HEK293 (cell line): ENCODE measurements around the gene PCBD1.

Source experiments
- CTCF ChIA-PET: fragments of 350-600 bp; formaldehyde crosslinking; extraction: SDS; loops from one replicate; lab custom pipeline; 2021; ENCODE audit warnings: antibody characterized with exemption; lab: Yijun Ruan, JAX
- POLR2A ChIA-PET: fragments of 300-600 bp; formaldehyde crosslinking; extraction: SDS; loops from one replicate; lab custom pipeline; 2020; ENCODE audit warnings: antibody characterized with exemption, inconsistent platforms; lab: Yijun Ruan, JAX
- H3K27ac ChIP-seq: fragments of 200-500 bp; sonication (Bioruptor generic); 2 replicates; pipeline ENCODE4 v1.5.1; 2014; ENCODE audit warnings: low read depth, low read length, control low read depth, inconsistent platforms; ENCODE audit errors: extremely low read depth
- H3K36me3 ChIP-seq, 2 experiments: fragments of 200-500 bp in 1 of 2; sonication (Bioruptor generic) in 1 of 2; 1 replicate in 1 of 2; 2 replicates in 1 of 2; pipeline ENCODE4 v1.5.1; 2014 to 2017; ENCODE audit warnings: inconsistent platforms in 2 of 2, low read length in 2 of 2; ENCODE audit not compliant: control insufficient read depth in 2 of 2, insufficient read depth in 1 of 2
- H3K4me1 ChIP-seq: fragments of 200-500 bp; sonication (Bioruptor generic); 2 replicates; pipeline ENCODE4 v1.5.1; 2014; ENCODE audit warnings: mild to moderate bottlenecking, low read length, inconsistent platforms; ENCODE audit not compliant: control insufficient read depth, insufficient read depth
- H3K4me3 ChIP-seq: 2 replicates; pipeline ENCODE4 v1.5.1; 2011; ENCODE audit warnings: low read depth, mild to moderate bottlenecking, control low read depth, low read length, moderate library complexity
- H3K9me3 ChIP-seq: fragments of 200-500 bp; sonication (Bioruptor generic); 2 replicates; pipeline ENCODE4 v1.5.1; 2014; ENCODE audit warnings: low read depth, low read length, inconsistent platforms; ENCODE audit not compliant: control insufficient read depth, insufficient read depth
- BCL11A ChIP-seq: fragments of 450-650 bp; formaldehyde crosslinking; IDR thresholded peaks from 2 replicates; pipeline ENCODE4 v1.5.1; 2016; ENCODE audit warnings: low read depth, missing biosample characterization, missing genetic modification characterization
- EGR2 ChIP-seq: fragments of 450-650 bp; formaldehyde crosslinking; IDR thresholded peaks from 2 replicates; pipeline ENCODE4 v1.5.1; 2016; ENCODE audit warnings: low read depth, missing biosample characterization, missing genetic modification characterization
- GLIS1 ChIP-seq: fragments of 450-650 bp; formaldehyde crosslinking; IDR thresholded peaks from 2 replicates; pipeline ENCODE4 v1.5.1; 2016; ENCODE audit warnings: missing biosample characterization, missing genetic modification characterization
- IKZF3 ChIP-seq: fragments of 450-650 bp; IDR thresholded peaks from 2 replicates; pipeline ENCODE4 v1.5.0; 2018; ENCODE audit warnings: missing biosample characterization, mild to moderate bottlenecking, missing genetic modification characterization, moderate library complexity
- PRDM10 ChIP-seq: fragments of 450-650 bp; formaldehyde crosslinking; IDR thresholded peaks from 2 replicates; pipeline ENCODE4 v1.5.1; 2016; ENCODE audit warnings: missing biosample characterization, missing genetic modification characterization
- ZBTB20 ChIP-seq: fragments of 450-650 bp; formaldehyde crosslinking; IDR thresholded peaks from 2 replicates; pipeline ENCODE4 v1.5.1; 2016; ENCODE audit warnings: missing biosample characterization, missing genetic modification characterization
- ZBTB48 ChIP-seq: fragments of 450-650 bp; formaldehyde crosslinking; IDR thresholded peaks from 2 replicates; pipeline ENCODE4 v1.5.1; 2016; ENCODE audit warnings: missing biosample characterization, missing genetic modification characterization
- ZFP69B ChIP-seq: fragments of 450-650 bp; formaldehyde crosslinking; IDR thresholded peaks from 2 replicates; pipeline ENCODE4 v1.5.1; 2016; ENCODE audit warnings: missing biosample characterization, missing genetic modification characterization
- ZIC2 ChIP-seq: fragments of 450-650 bp; formaldehyde crosslinking; IDR thresholded peaks from 2 replicates; pipeline ENCODE4 v1.5.1; 2016; ENCODE audit warnings: missing biosample characterization, missing genetic modification characterization
- ZNF341 ChIP-seq: fragments of 450-650 bp; formaldehyde crosslinking; IDR thresholded peaks from 2 replicates; pipeline ENCODE4; 2016; ENCODE audit warnings: low read depth, missing biosample characterization, missing genetic modification characterization
- ZNF354C ChIP-seq: fragments of 450-650 bp; formaldehyde crosslinking; IDR thresholded peaks from 2 replicates; pipeline ENCODE4 v1.5.1; 2016; ENCODE audit warnings: missing biosample characterization, missing genetic modification characterization, low read depth, borderline replicate concordance
- ZNF404 ChIP-seq: fragments of 450-650 bp; formaldehyde crosslinking; IDR thresholded peaks from 2 replicates; pipeline ENCODE4 v1.5.1; 2017; ENCODE audit warnings: missing biosample characterization, missing genetic modification characterization
- ZNF510 ChIP-seq: fragments of 450-650 bp; formaldehyde crosslinking; IDR thresholded peaks from 2 replicates; pipeline ENCODE4 v1.5.1; 2018; ENCODE audit warnings: mild to moderate bottlenecking, missing genetic modification characterization, missing biosample characterization; ENCODE audit not compliant: insufficient replicate concordance
- ZNF561 ChIP-seq: fragments of 450-650 bp; IDR thresholded peaks from 2 replicates; pipeline ENCODE4 v1.5.1; 2018; ENCODE audit warnings: missing biosample characterization, missing genetic modification characterization, borderline replicate concordance
- ZSCAN16 ChIP-seq: fragments of 450-650 bp; formaldehyde crosslinking; IDR thresholded peaks from 2 replicates; pipeline ENCODE4 v1.5.1; 2016; ENCODE audit warnings: missing biosample characterization, missing genetic modification characterization
- TF ChIP-seq, protein P1 (sequence below): fragments of 450-650 bp; formaldehyde crosslinking; IDR thresholded peaks from 2 replicates; pipeline ENCODE4 v1.5.1; 2017; ENCODE audit warnings: missing biosample characterization, missing genetic modification characterization
- TF ChIP-seq, protein P2 (sequence below): fragments of 450-650 bp; formaldehyde crosslinking; IDR thresholded peaks from 2 replicates; pipeline ENCODE4 v1.5.1; 2016; ENCODE audit warnings: missing biosample characterization, missing genetic modification characterization
- TF ChIP-seq, protein P3 (sequence below): fragments of 450-650 bp; formaldehyde crosslinking; IDR thresholded peaks from 2 replicates; pipeline ENCODE4 v1.5.1; 2016; ENCODE audit warnings: missing biosample characterization, missing genetic modification characterization
- TF ChIP-seq, protein P4 (sequence below): fragments of 450-650 bp; formaldehyde crosslinking; IDR thresholded peaks from 2 replicates; pipeline ENCODE4 v1.5.1; 2016; ENCODE audit warnings: missing biosample characterization, missing genetic modification characterization

Gene PCBD1

GRCh38 chr10:70891627-70892026 is 3.3 kb upstream of the PCBD1 start (continued):
- TF ChIP-seq, protein P1, sequence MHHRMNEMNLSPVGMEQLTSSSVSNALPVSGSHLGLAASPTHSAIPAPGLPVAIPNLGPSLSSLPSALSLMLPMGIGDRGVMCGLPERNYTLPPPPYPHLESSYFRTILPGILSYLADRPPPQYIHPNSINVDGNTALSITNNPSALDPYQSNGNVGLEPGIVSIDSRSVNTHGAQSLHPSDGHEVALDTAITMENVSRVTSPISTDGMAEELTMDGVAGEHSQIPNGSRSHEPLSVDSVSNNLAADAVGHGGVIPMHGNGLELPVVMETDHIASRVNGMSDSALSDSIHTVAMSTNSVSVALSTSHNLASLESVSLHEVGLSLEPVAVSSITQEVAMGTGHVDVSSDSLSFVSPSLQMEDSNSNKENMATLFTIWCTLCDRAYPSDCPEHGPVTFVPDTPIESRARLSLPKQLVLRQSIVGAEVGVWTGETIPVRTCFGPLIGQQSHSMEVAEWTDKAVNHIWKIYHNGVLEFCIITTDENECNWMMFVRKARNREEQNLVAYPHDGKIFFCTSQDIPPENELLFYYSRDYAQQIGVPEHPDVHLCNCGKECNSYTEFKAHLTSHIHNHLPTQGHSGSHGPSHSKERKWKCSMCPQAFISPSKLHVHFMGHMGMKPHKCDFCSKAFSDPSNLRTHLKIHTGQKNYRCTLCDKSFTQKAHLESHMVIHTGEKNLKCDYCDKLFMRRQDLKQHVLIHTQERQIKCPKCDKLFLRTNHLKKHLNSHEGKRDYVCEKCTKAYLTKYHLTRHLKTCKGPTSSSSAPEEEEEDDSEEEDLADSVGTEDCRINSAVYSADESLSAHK (tag by site-specific recombination): no peak
- TF ChIP-seq ZNF341 (tag by site-specific recombination): no peak
- TF ChIP-seq, protein P2, sequence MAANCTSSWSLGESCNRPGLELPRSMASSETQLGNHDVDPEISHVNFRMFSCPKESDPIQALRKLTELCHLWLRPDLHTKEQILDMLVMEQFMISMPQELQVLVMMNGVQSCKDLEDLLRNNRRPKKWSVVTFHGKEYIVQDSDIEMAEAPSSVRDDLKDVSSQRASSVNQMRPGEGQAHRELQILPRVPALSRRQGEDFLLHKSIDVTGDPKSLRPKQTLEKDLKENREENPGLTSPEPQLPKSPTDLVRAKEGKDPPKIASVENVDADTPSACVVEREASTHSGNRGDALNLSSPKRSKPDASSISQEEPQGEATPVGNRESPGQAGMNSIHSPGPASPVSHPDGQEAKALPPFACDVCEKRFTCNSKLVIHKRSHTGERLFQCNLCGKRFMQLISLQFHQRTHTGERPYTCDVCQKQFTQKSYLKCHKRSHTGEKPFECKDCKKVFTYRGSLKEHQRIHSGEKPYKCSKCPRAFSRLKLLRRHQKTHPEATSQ: no peak
- no peak for TF ChIP-seq ZNF354C (tag by site-specific recombination)
- TF ChIP-seq ZSCAN16 (tag by site-specific recombination): no peak
- no peak for TF ChIP-seq ZNF561 (tag by site-specific recombination)
- TF ChIP-seq, all 188 proteins: peak for 0

GRCh38 chr10:70890917-70891431 is 2.6 kb upstream of the PCBD1 start:
- TF ChIP-seq ZNF404 (tag by site-specific recombination) (no peak), EGR2 (tag by site-specific recombination) (no peak), ZBTB48 (tag by site-specific recombination) (peak; percentile 45; the same call in 1 of the 2 replicates), ZBTB20 (tag by site-specific recombination) (peak; percentile 86), ZNF510 (tag by site-specific recombination) (no peak), IKZF3 (tag by site-specific recombination) (no peak), ZIC2 (tag by site-specific recombination) (peak; percentile 81), ZFP69B (tag by site-specific recombination) (peak; percentile 83), BCL11A (no peak), PRDM10 (tag by site-specific recombination) (peak; percentile 72), GLIS1 (peak; percentile 96)
- TF ChIP-seq, protein P3, sequence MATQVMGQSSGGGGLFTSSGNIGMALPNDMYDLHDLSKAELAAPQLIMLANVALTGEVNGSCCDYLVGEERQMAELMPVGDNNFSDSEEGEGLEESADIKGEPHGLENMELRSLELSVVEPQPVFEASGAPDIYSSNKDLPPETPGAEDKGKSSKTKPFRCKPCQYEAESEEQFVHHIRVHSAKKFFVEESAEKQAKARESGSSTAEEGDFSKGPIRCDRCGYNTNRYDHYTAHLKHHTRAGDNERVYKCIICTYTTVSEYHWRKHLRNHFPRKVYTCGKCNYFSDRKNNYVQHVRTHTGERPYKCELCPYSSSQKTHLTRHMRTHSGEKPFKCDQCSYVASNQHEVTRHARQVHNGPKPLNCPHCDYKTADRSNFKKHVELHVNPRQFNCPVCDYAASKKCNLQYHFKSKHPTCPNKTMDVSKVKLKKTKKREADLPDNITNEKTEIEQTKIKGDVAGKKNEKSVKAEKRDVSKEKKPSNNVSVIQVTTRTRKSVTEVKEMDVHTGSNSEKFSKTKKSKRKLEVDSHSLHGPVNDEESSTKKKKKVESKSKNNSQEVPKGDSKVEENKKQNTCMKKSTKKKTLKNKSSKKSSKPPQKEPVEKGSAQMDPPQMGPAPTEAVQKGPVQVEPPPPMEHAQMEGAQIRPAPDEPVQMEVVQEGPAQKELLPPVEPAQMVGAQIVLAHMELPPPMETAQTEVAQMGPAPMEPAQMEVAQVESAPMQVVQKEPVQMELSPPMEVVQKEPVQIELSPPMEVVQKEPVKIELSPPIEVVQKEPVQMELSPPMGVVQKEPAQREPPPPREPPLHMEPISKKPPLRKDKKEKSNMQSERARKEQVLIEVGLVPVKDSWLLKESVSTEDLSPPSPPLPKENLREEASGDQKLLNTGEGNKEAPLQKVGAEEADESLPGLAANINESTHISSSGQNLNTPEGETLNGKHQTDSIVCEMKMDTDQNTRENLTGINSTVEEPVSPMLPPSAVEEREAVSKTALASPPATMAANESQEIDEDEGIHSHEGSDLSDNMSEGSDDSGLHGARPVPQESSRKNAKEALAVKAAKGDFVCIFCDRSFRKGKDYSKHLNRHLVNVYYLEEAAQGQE (tag by site-specific recombination): peak; percentile 51; the same call in 1 of the 2 replicates
- TF ChIP-seq, protein P4, sequence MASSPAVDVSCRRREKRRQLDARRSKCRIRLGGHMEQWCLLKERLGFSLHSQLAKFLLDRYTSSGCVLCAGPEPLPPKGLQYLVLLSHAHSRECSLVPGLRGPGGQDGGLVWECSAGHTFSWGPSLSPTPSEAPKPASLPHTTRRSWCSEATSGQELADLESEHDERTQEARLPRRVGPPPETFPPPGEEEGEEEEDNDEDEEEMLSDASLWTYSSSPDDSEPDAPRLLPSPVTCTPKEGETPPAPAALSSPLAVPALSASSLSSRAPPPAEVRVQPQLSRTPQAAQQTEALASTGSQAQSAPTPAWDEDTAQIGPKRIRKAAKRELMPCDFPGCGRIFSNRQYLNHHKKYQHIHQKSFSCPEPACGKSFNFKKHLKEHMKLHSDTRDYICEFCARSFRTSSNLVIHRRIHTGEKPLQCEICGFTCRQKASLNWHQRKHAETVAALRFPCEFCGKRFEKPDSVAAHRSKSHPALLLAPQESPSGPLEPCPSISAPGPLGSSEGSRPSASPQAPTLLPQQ (tag by site-specific recombination): peak; percentile 97
- H3K9me3 ChIP-seq: no peaks in the 10 kb centered on the region
- H3K36me3 ChIP-seq: peaks cover 0 to 1% of the 10 kb centered on the region in 2 experiments; a peak in 1 of 3 replicates
- no peak overlapping the region for H3K4me3 ChIP-seq
- ChIA-PET POLR2A (no interaction called here), CTCF (interaction anchor here (0.6 to 2.9 kb wide), 4 partner anchors 11 to 34 kb away, joined by 3 to 11 read pairs (median 8); no protein-coding TSS in a partner anchor)
- no peak overlapping the region for H3K27ac ChIP-seq
- peaks cover 4% of the 10 kb centered on the region for H3K4me1 ChIP-seq
